DOHH2 (cell line): ENCODE data around the gene SPEM3.

Experiments
- EZH2phosphoT487 ChIP-seq: fragments of 200-600 bp; sonication (generic); IDR thresholded peaks from 2 replicates; pipeline ENCODE4 v1.6.1; 2017; ENCODE audit warnings: borderline replicate concordance, mild to moderate bottlenecking, antibody characterized with exemption, low read length, moderate library complexity, mixed read lengths
- TF ChIP-seq, protein P1 (sequence below): fragments of 200-600 bp; sonication (generic); IDR thresholded peaks from one replicate; pipeline ENCODE4 v1.5.1; 2014; ENCODE audit warnings: antibody characterized with exemption, mild to moderate bottlenecking, low read depth, low read length; ENCODE audit not compliant: poor library complexity, severe bottlenecking

DNA sequence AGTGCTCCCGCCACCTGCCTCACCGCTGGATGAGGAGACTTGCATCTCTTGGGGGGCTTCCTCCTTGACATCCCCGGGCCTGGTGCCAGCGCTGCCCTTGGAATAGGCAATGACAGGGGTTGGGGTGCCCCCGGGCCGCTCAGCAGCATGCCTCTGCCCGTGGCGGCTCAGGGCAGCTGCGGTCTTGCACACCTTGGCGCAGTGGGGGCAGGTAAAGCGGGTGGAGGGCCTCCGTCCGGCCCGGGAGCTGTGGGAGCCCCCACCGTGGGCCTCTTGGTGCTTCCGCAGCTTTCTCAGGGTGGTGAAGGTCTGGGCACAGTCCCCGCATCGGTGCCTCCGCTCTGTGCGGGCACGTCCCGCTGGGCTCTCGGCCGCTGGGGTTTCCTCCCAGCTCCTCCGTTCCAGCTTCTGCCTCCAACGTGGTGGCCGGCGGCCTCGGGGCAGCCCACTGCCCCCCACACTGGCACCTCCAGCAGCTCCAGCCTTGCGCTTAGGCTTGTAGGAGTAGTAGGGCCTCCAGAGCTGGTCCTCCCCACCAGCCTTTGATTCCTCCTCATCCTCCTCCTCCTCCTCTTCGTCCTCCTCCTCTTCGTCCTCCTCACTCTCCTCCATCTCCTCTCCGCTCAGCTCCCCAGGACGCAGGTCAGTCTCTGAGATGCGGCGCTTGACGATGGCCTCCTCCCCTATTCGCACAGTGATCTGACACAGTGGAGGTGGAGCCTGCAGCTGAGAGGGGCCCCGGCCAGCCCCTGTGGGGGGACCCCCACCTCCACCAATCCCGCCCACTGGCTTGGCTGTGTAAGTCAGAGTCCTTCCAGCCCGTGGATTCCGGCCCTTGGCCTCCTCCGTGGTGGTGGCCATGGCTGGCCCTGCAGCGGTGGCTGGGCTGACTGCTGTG, 34.1 kb downstream of the SPEM3 start:
- TF ChIP-seq, protein P1, sequence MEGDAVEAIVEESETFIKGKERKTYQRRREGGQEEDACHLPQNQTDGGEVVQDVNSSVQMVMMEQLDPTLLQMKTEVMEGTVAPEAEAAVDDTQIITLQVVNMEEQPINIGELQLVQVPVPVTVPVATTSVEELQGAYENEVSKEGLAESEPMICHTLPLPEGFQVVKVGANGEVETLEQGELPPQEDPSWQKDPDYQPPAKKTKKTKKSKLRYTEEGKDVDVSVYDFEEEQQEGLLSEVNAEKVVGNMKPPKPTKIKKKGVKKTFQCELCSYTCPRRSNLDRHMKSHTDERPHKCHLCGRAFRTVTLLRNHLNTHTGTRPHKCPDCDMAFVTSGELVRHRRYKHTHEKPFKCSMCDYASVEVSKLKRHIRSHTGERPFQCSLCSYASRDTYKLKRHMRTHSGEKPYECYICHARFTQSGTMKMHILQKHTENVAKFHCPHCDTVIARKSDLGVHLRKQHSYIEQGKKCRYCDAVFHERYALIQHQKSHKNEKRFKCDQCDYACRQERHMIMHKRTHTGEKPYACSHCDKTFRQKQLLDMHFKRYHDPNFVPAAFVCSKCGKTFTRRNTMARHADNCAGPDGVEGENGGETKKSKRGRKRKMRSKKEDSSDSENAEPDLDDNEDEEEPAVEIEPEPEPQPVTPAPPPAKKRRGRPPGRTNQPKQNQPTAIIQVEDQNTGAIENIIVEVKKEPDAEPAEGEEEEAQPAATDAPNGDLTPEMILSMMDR: no peak
- no peak for TF ChIP-seq EZH2phosphoT487
